Lung (tissue), 12 donors: ENCODE data around the gene MIOS. TPM values are rescaled to one million over a fixed set of nuclear protein-coding genes. Genes with fewer than 3 reads are reported as not detected.

Source experiments
- ATAC-seq: fragments of 200-7000 bp; cut with Tn5 transposase; one replicate; pipeline ENCODE4 v1.9.1; 2020; ENCODE audit warnings: moderate number of reproducible peaks; ENCODE audit not compliant: insufficient read depth, low FRiP score
- DNase-seq, 3 donors: peaks; one replicate each; pipeline ENCODE4 v3.0.0-alpha.2; 2013 to 2017
- H3K27ac ChIP-seq, 2 donors: one replicate each; pipeline ENCODE4 v1.5.1; 2013; ENCODE audit warnings: mild to moderate bottlenecking in 2 of 2, moderate library complexity in 2 of 2, control low read depth in 1 of 2, inconsistent platforms in 1 of 2, low read depth in 1 of 2, low read length in 1 of 2
- H3K27me3 ChIP-seq, 3 donors: one replicate each; pipeline ENCODE4 v1.5.1; 2013; ENCODE audit warnings: low read length in 2 of 3; ENCODE audit not compliant: control insufficient read depth in 3 of 3, insufficient read depth in 3 of 3
- H3K36me3 ChIP-seq, 4 donors: one replicate each; pipeline ENCODE4 v1.5.1; 2013; ENCODE audit warnings: low read length in 4 of 4, mild to moderate bottlenecking in 1 of 4, moderate library complexity in 1 of 4; ENCODE audit not compliant: control insufficient read depth in 4 of 4, insufficient read depth in 4 of 4
- H3K4me1 ChIP-seq, 5 donors: one replicate each; pipeline ENCODE4 v1.5.1; 2013; ENCODE audit warnings: low read length in 5 of 5, mild to moderate bottlenecking in 2 of 5, moderate library complexity in 1 of 5; ENCODE audit not compliant: control insufficient read depth in 5 of 5, insufficient read depth in 5 of 5
- H3K4me3 ChIP-seq: one replicate; pipeline ENCODE4 v1.5.1; 2013; ENCODE audit warnings: mild to moderate bottlenecking, control low read depth, moderate library complexity
- H3K9ac ChIP-seq, 2 donors: one replicate each; pipeline ENCODE4 v1.5.1; 2013; ENCODE audit warnings: low read length in 2 of 2, control low read depth in 1 of 2; ENCODE audit not compliant: insufficient read depth in 1 of 2
- H3K9me3 ChIP-seq, 4 donors: one replicate each; pipeline ENCODE4 v1.5.1; 2013; ENCODE audit warnings: low read length in 3 of 4, mild to moderate bottlenecking in 1 of 4, moderate library complexity in 1 of 4; ENCODE audit not compliant: control insufficient read depth in 4 of 4, insufficient read depth in 3 of 4
- WGBS, 2 donors: extraction: QIAGEN DNeasy Blood & Tissue Kit; methylation state at CpG; one replicate each; pipeline ENCODE4 v1.1.7; 2013; 5-methylcytosine and 5-hydroxymethylcytosine counted together
- polyA plus RNA-seq, 2 donors: library from polyadenylated mRNA; stranded (reverse); fragments of 200-250 nt; gene quantifications; one replicate each; pipeline ENCODE4 v1.2.1, GENCODE V29; 2013
- total RNA-seq, 2 donors: library from RNA; depleted of rRNA in 1 of 2; stranded (reverse); fragments of >200 nt in 1 of 2; gene quantifications; one replicate each; pipeline ENCODE4 v1.2.1, GENCODE V29; 2014 to 2021
- TF ChIP-seq, protein P1 (sequence below): IDR thresholded peaks from 2 replicates; pipeline ENCODE4 v1.5.1; 2012; ENCODE audit warnings: mild to moderate bottlenecking; ENCODE audit errors: control extremely low read depth, extremely low read depth
- donor health status: control.
- donor health status: control.
- donor health status: Bipolar disorder and iron deficiency.
- donor health status: healthy.
- donor health status: DM: yes; HTN: yes; CAD: no.

The MIOS gene
- total and polyA plus RNA-seq, 4 donors: 8.7 to 45.6 (median 24.0) TPM

DNA sequence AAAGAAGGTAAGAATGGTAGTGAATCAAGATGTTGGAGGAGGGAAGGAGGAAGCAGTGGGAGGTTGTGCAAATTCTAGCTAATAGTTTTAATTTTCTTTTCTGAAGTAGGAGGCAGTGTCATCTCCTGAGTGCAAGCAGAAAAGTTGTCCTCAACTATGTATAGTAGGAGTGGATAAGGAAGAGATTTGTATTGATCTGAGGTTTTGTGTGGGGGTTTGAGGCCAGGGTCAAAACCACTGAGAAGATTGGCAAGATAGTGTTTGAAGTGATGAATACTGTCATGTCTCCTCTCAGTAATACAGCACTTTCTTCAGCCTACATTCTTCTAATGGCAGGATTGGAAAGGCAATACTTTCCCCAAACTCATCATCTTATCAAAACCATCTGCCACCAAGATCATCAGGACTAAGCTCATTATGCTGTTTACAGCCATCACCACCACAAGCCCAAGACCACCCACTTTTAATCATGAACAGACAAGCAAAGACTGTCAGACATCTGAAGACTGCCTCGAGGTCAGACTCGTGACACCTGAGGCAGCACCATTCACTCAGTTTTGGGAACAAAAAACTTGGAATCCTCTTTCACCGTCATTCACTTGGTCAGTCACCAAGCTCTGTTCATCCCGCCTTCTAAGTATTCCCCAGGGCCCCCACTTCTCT, 1.5 kb upstream of the MIOS start:
- peaks cover 0 to 21% (median 9%) of the 10 kb centered on the region in 5 donors for H3K4me1 ChIP-seq
- peak overlapping the region in 1 of 2 donors; percentile 30 for H3K27ac ChIP-seq
- no peak overlapping the region for H3K4me3 ChIP-seq

DNA sequence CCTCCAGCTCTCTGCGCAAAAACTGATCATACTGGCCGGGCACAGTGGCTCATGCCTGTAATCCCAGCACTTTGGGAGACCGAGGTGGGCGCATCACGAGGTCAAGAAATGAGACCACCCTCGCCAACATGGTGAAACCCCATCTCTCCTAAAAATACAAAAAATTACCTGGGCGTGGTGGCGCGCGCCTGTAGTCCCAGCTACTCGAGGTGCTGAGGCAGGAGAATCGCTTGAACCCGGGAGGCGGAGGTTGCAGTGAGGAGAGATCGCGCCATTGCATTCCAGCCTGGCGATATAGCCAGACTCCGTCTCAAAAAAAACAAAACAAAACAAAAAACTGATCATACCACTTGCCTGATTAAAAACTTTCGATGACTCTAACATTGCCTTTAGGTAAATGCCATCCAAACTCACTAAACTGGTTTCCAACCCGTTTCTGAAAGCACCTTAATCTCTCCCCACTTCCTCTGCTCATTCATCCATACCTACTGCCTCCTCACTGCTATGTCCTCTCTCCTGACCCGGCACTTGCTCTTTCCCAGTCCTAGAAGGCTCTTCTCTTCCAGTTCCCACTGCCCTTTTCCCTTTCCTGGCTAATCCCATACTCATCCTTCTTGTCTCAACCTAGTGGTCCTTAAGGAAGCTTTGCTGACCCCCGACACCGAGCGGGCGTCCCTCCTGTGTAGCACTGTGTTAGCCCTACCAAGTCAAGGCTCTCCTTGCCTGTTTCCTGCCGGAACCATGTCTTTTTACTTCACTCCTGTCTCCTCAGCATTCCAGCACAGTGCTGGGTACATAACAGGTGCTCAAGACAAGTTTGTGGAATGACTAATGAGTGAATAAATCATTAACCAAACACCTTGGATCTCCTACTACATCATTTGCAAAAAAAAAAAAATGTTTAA, 686 bp upstream of the MIOS start:
- Histone ChIP-seq H3K4me1 (peaks cover 0 to 21% (median 9%) of the 10 kb centered on the region in 5 donors), H3K27ac (peak overlapping the region in 1 of 2 donors; percentile 95), H3K27me3 (no peaks in the 10 kb centered on the region), H3K36me3 (peaks cover 0 to 5% (median 2%) of the 10 kb centered on the region in 4 donors), H3K9ac (no peak overlapping the region), H3K9me3 (no peaks in the 10 kb centered on the region), H3K4me3 (no peak overlapping the region)
- WGBS, 2 donors: 81 to 91% methylated on average over 26 of the region's 26 CpGs
- ATAC-seq (peak; percentile 31), DNase-seq (peak; percentile 26 to 72 (median 51))
- TF ChIP-seq, protein P1, sequence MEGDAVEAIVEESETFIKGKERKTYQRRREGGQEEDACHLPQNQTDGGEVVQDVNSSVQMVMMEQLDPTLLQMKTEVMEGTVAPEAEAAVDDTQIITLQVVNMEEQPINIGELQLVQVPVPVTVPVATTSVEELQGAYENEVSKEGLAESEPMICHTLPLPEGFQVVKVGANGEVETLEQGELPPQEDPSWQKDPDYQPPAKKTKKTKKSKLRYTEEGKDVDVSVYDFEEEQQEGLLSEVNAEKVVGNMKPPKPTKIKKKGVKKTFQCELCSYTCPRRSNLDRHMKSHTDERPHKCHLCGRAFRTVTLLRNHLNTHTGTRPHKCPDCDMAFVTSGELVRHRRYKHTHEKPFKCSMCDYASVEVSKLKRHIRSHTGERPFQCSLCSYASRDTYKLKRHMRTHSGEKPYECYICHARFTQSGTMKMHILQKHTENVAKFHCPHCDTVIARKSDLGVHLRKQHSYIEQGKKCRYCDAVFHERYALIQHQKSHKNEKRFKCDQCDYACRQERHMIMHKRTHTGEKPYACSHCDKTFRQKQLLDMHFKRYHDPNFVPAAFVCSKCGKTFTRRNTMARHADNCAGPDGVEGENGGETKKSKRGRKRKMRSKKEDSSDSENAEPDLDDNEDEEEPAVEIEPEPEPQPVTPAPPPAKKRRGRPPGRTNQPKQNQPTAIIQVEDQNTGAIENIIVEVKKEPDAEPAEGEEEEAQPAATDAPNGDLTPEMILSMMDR: no peak

More for the DNA sequence above, 1.5 kb upstream of the MIOS start:
- H3K9me3 ChIP-seq: no peaks in the 10 kb centered on the region
- peaks cover 0 to 5% (median under 1%) of the 10 kb centered on the region in 4 donors for H3K36me3 ChIP-seq
- DNase-seq (no peak), ATAC-seq (no peak)
- no peak overlapping the region for H3K9ac ChIP-seq
- WGBS, 2 donors: 97 to 100% methylated on average over 4 of the region's 4 CpGs
- no peaks in the 10 kb centered on the region for H3K27me3 ChIP-seq
- TF ChIP-seq, protein P1: no peak

DNA sequence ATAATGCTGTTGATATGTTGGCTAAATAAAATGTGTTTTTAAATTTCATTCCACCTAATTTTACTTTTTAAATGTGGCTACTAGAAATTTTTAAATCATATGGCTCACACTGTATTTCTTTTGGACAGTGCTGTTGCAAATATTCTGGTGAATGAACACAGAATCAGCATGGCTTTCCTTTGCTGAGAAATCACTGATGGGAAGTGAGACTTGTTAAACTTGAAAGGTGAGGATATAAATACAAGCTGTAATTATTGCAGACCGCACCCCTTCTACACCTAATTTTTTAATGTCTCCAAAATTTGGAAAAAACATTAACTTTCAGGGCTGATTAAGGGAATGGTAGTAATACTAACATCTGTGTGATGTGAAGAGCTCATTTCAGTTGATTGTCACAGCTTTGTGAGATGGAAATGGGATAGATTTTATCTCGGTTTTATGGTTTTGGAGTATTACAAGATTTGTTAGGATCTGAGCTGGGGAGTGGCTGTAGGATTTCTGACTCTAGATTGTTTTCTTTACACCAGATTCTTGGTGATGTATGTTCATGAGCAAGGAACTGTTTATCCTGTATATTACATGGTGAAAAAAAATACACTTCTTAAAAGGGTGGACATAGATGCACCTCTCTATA, 1.3 kb downstream of the MIOS start:
- Histone ChIP-seq H3K4me3 (no peak overlapping the region), H3K36me3 (peaks cover 0 to 8% (median 4%) of the 10 kb centered on the region in 4 donors), H3K27ac (no peak overlapping the region), H3K9ac (peak overlapping the region; percentile 56 to 81), H3K4me1 (peaks cover 0 to 21% (median 9%) of the 10 kb centered on the region in 5 donors), H3K9me3 (no peaks in the 10 kb centered on the region), H3K27me3 (no peaks in the 10 kb centered on the region)
- TF ChIP-seq, protein P1: no peak
- 45 to 74% methylated on average over 2 of the region's 2 CpGs for WGBS, 2 donors
- ATAC-seq (no peak), DNase-seq (peak in 1 of 3 donors; percentile 11)
